GM19438 (cell line): Measurements from ENCODE around the gene PCDHGB4.
"Not testable (repeated sequence)": the region's sequence is repeated elsewhere in the genome, so short reads cannot be mapped to it uniquely, and the experiment has no call there.

Source experiments
- ATAC-seq: cut with Tn5 transposase; IDR thresholded peaks from one replicate; pipeline ENCODE4 v1.9.1; 2021; ENCODE audit warnings: low read depth; ENCODE audit not compliant: unreplicated experiment

PCDHGB4 gene

GRCh38 chr5:141397756-141398551 is 10.5 kb downstream of the PCDHGB4 start, which contains the start of gene PCDHGB5:
TSS of gene PCDHGB5 (plus strand) at chr5:141397947. CDS start at chr5:141398128, 181 bp downstream.
- ATAC-seq = peak; percentile 97

- no peak for ATAC-seq
These were observed 11.1 kb downstream of the PCDHGB4 start for GRCh38 chr5:141398608-141399007.

- no peak for ATAC-seq
These were observed 12.2 kb downstream of the PCDHGB4 start for GRCh38 chr5:141399555-141400258.

GRCh38 chr5:141402553-141403243 is 15.2 kb downstream of the PCDHGB4 start, which contains the start of gene PCDHGA9:
TSS of gene PCDHGA9 (plus strand) at chr5:141402778. CDS start at chr5:141402953, 175 bp downstream.
- ATAC-seq = no peak

GRCh38 chr5:141403387-141403786 is 15.9 kb downstream of the PCDHGB4 start:
- ATAC-seq = no peak

- ATAC-seq = peak; percentile 76
These were observed 20.4 kb downstream of the PCDHGB4 start, which contains the start of gene PCDHGB6 for GRCh38 chr5:141407790-141408505. TSS of gene PCDHGB6 (plus strand) at chr5:141408021. CDS start at chr5:141408203, 182 bp downstream.

GRCh38 chr5:141409598-141410306 is 22.3 kb downstream of the PCDHGB4 start:
- ATAC-seq = no peak

GRCh38 chr5:141411575-141411974 is 24.1 kb downstream of the PCDHGB4 start:
- ATAC-seq = no peak

- ATAC-seq = peak; percentile 76
These were observed 25.5 kb downstream of the PCDHGB4 start, which contains the start of gene PCDHGA10 for GRCh38 chr5:141412854-141413539. TSS of gene PCDHGA10 (plus strand) at chr5:141412987. CDS start at chr5:141413176, 189 bp downstream.

GRCh38 chr5:141413540-141414069 is 26.1 kb downstream of the PCDHGB4 start:
- ATAC-seq = peak; percentile 39

GRCh38 chr5:141414548-141415274 is 27.2 kb downstream of the PCDHGB4 start:
- not testable (repeated sequence) for ATAC-seq

- ATAC-seq = not testable (repeated sequence)
These were observed 27.7 kb downstream of the PCDHGB4 start for GRCh38 chr5:141415275-141415618.

- not testable (repeated sequence) for ATAC-seq
These were observed 30.1 kb downstream of the PCDHGB4 start, which contains the start of gene PCDHGB7 for GRCh38 chr5:141417494-141418172. TSS of gene PCDHGB7 (plus strand) at chr5:141417677. CDS start at chr5:141417860, 183 bp downstream.

GRCh38 chr5:141419074-141419880 is 31.8 kb downstream of the PCDHGB4 start:
- no peak for ATAC-seq

GRCh38 chr5:141420855-141421488 is 33.5 kb downstream of the PCDHGB4 start, which contains the start of gene PCDHGA11:
TSS of gene PCDHGA11 (plus strand) at chr5:141421051. CDS start at chr5:141421228, 177 bp downstream.
- no peak for ATAC-seq

- ATAC-seq = no peak
These were observed 34.0 kb downstream of the PCDHGB4 start for GRCh38 chr5:141421489-141421855.
